Panc1 (cell line): Measurements from ENCODE around the gene CITED2. TPM values are rescaled to one million over a fixed set of nuclear protein-coding genes. Genes with fewer than 3 reads are reported as not detected.

ENCODE experiments used
- ATAC-seq: fragments of 200-7000 bp; cut with Tn5 transposase; 2 replicates; pipeline ENCODE4 v1.9.1; 2020; ENCODE audit warnings: mild to moderate bottlenecking, moderate library complexity
- BruUV-seq: library from RNA; stranded (reverse); fragments of 400-500 nt; replicated peaks from 2 replicates; lab custom pipeline; 2021; lab: Mats Ljungman, UMichigan
- CTCF ChIA-PET: fragments of 300-600 bp; sonication (Branson Sonifier 250); formaldehyde crosslinking; loops from one replicate; lab custom pipeline; 2022; ENCODE audit warnings: antibody characterized with exemption; lab: Charles Lee
- POLR2A ChIA-PET: fragments of 300-600 bp; sonication (Branson Sonifier 250); formaldehyde crosslinking; loops from one replicate; lab custom pipeline; 2022; ENCODE audit warnings: antibody characterized with exemption; lab: Charles Lee
- DNase-seq: peaks from one replicate; pipeline ENCODE4 v3.0.0-alpha.2; 2010; ENCODE audit warnings: low read depth, low spot score
- H3K27ac ChIP-seq: 2 replicates; pipeline ENCODE4 v1.5.1; 2011; ENCODE audit warnings: mild to moderate bottlenecking, low read length, inconsistent platforms
- H3K27me3 ChIP-seq: fragments of 200-500 bp; sonication (Bioruptor generic); 2 replicates; pipeline ENCODE4 v1.6.0; 2014; ENCODE audit warnings: low read length, inconsistent platforms; ENCODE audit not compliant: control insufficient read depth, insufficient read depth
- H3K36me3 ChIP-seq: fragments of 200-500 bp; sonication (Bioruptor generic); 2 replicates; pipeline ENCODE4 v1.5.1; 2014; ENCODE audit warnings: inconsistent platforms, mild to moderate bottlenecking, low read length, moderate library complexity; ENCODE audit not compliant: control insufficient read depth, insufficient read depth
- H3K4me1 ChIP-seq: 2 replicates; pipeline ENCODE4 v1.5.1; 2011; ENCODE audit warnings: inconsistent platforms, mild to moderate bottlenecking, low read length, moderate library complexity; ENCODE audit not compliant: control insufficient read depth, insufficient read depth
- H3K4me3 ChIP-seq, 2 experiments: 2 replicates each; pipeline ENCODE4 v1.5.1; 2011 to 2012; ENCODE audit warnings: low read depth in 2 of 2, low read length in 2 of 2, mild to moderate bottlenecking in 2 of 2, inconsistent platforms in 1 of 2, moderate library complexity in 1 of 2
- H3K9me3 ChIP-seq: fragments of 200-500 bp; sonication (Bioruptor generic); 2 replicates; pipeline ENCODE4 v1.5.1; 2014; ENCODE audit warnings: low read depth, mild to moderate bottlenecking, inconsistent platforms, low read length, moderate library complexity; ENCODE audit not compliant: control insufficient read depth, insufficient read depth
- CTCF ChIP-seq: fragments of 450-650 bp; IDR thresholded peaks from 2 replicates; pipeline ENCODE4 v1.5.1; 2017; ENCODE audit warnings: mild to moderate bottlenecking
- POLR2AphosphoS5 ChIP-seq: IDR thresholded peaks from 2 replicates; pipeline ENCODE4 v1.6.1; 2012; ENCODE audit warnings: mild to moderate bottlenecking, low read depth, low read length, moderate library complexity
- REST ChIP-seq, 2 experiments: IDR thresholded peaks; 2 replicates each; pipeline ENCODE4 v1.6.1; 2011 to 2012; ENCODE audit warnings: low read depth in 2 of 2, control low read depth in 1 of 2, low read length in 1 of 2, mild to moderate bottlenecking in 1 of 2, moderate library complexity in 1 of 2; ENCODE audit not compliant: insufficient read depth in 1 of 2
- SIN3A ChIP-seq: IDR thresholded peaks from 2 replicates; pipeline ENCODE4 v1.6.1; 2012; ENCODE audit warnings: low read depth, mild to moderate bottlenecking, low read length, moderate library complexity, borderline replicate concordance; ENCODE audit not compliant: insufficient read depth
- TCF7L2 ChIP-seq: IDR thresholded peaks from 2 replicates; pipeline ENCODE4 v1.6.1; 2011; ENCODE audit warnings: mild to moderate bottlenecking, low read depth, low read length, inconsistent platforms
- in situ Hi-C: cut with HindIII; loops from 2 replicates; pipeline ENCODE4 v1.10.0; 2016; ENCODE audit warnings: low sequenced_read_pairs, low pct_unique_long_range_greater_than_20kb
- intact Hi-C: fragments of 100-400 bp; cut with micrococcal nuclease; formaldehyde crosslinking; loops from one replicate; pipeline ENCODE4 v1.10.0; 2022; ENCODE audit not compliant: unreplicated experiment
- total RNA-seq: library from RNA; stranded (reverse); gene quantifications from one replicate; pipeline ENCODE4 v1.2.1, GENCODE V29; 2021; ENCODE audit not compliant: unreplicated experiment

The CITED2 gene
- total RNA-seq, 1 experiment from 2014 or later, result 210 TPM

GRCh38 chr6:139372326-139373153, 1.9 kb downstream of the CITED2 start:
- H3K4me3 ChIP-seq, result peak overlapping the region; percentile 88 to 97
- H3K27ac ChIP-seq, result peak overlapping the region; percentile 99
- in situ Hi-C loops (no loop called here), intact Hi-C loops (loop anchor here (5.0 to 10.0 kb wide), 5 partner anchors 162 to 612 kb away; no protein-coding TSS in a partner anchor)
- H3K36me3 ChIP-seq, result peaks cover 14% of the 10 kb centered on the region
- H3K9me3 ChIP-seq, result no peaks in the 10 kb centered on the region
- ATAC-seq (no peak), DNase-seq (no peak)
- POLR2A ChIA-PET, result interaction anchor here (0.6 to 2.3 kb wide), 2 partner anchors 215 to 1280 kb away, joined by 5 to 12 read pairs; no protein-coding TSS in a partner anchor
- TF ChIP-seq REST (IDR thresholded peaks at IDR 0.05; ENCODE audit: insufficient read depth in 1 of 2, low read depth in 2 of 2, low read length in 1 of 2), result 0 out of 4 replicates have a peak, but pooled peaks of 1 of the 2 experiments have one; percentile 13
- no peak; the same call in 1 of the 2 replicates for TF ChIP-seq POLR2AphosphoS5
- H3K27me3 ChIP-seq, result no peaks in the 10 kb centered on the region
- peaks cover 56% of the 10 kb centered on the region for H3K4me1 ChIP-seq
- no TSS peak for BruUV-seq
- CTCF ChIA-PET, result interaction anchor here (0.6 kb wide), 1 partner anchor 680 kb away, joined by 3 read pairs; no protein-coding TSS in a partner anchor

- no peak for DNase-seq
- peaks cover 47% of the 10 kb centered on the region for H3K4me1 ChIP-seq
- POLR2A ChIA-PET, result interaction anchor here (0.6 kb wide), 2 partner anchors 157 to 1281 kb away, joined by 3 to 5 read pairs; no protein-coding TSS in a partner anchor
- no peak for ATAC-seq
- peak overlapping the region; percentile 95 for H3K27ac ChIP-seq
- peaks cover 14% of the 10 kb centered on the region for H3K36me3 ChIP-seq
- in situ Hi-C loops (no loop called here), intact Hi-C loops (loop anchor here (2.0 to 10.0 kb wide), 6 partner anchors 163 to 613 kb away; no protein-coding TSS in a partner anchor)
- no peaks in the 10 kb centered on the region for H3K9me3 ChIP-seq
- peak overlapping the region; percentile 88 to 97 for H3K4me3 ChIP-seq
- H3K27me3 ChIP-seq, result no peaks in the 10 kb centered on the region
- CTCF ChIA-PET, result no interaction called here
- TF ChIP-seq TCF7L2, result no peak
- TF ChIP-seq POLR2AphosphoS5, result no peak
- TF ChIP-seq SIN3A, result no peak
- TF ChIP-seq CTCF, result no peak
- TF ChIP-seq REST (IDR thresholded peaks at IDR 0.05; ENCODE audit: insufficient read depth in 1 of 2, low read depth in 2 of 2, low read length in 1 of 2), result no peak
- no TSS peak for BruUV-seq
Measured at GRCh38 chr6:139371421-139372203, 2.8 kb downstream of the CITED2 start.
